Caco-2 (cell line): Measurements from ENCODE around the gene SLC16A2. TPM values are rescaled to one million over a fixed set of nuclear protein-coding genes. Genes with fewer than 3 reads are reported as not detected.

Experiments used
- BruUV-seq: library from RNA; stranded (reverse); fragments of 400-500 nt; replicated peaks from 2 replicates; lab custom pipeline; 2021; lab: Mats Ljungman, UMichigan
- CTCF ChIA-PET: fragments of 300-600 bp; sonication (Branson Sonifier 250); formaldehyde crosslinking; loops from one replicate; lab custom pipeline; 2022; ENCODE audit warnings: antibody characterized with exemption; lab: Charles Lee
- POLR2A ChIA-PET: fragments of 300-600 bp; sonication (Branson Sonifier 250); formaldehyde crosslinking; loops from one replicate; lab custom pipeline; 2022; ENCODE audit warnings: antibody characterized with exemption; lab: Charles Lee
- DNase-seq, 2 experiments: peaks; one replicate each; pipeline versions ENCODE4 v3.0.0 to v3.0.0-alpha.2; 2020 to 2022
- H3K27me3 ChIP-seq: replicated peaks from 2 replicates; pipeline ENCODE4 v1.6.0; 2011; ENCODE audit warnings: low read length; ENCODE audit not compliant: control insufficient read depth, insufficient read depth
- H3K36me3 ChIP-seq: 2 replicates; pipeline ENCODE4 v1.5.1; 2011; ENCODE audit warnings: low read length; ENCODE audit not compliant: control insufficient read depth, insufficient read depth
- H3K4me1 ChIP-seq: fragments of 250-450 bp; sonication (Bioruptor Pico); 2 replicates; pipeline ENCODE4 v1.5.1; 2020; ENCODE audit warnings: mild to moderate bottlenecking
- H3K4me3 ChIP-seq: 2 replicates; pipeline ENCODE4 v1.5.1; 2011; ENCODE audit warnings: low read depth, mild to moderate bottlenecking, control low read depth, low read length
- H3K9me3 ChIP-seq: fragments of 250-450 bp; sonication (Bioruptor Pico); 2 replicates; pipeline ENCODE4 v1.5.1; 2020; ENCODE audit warnings: mild to moderate bottlenecking, moderate library complexity
- H3K27ac Mint-ChIP-seq: one replicate; pipeline ENCODE4 v1.8.0; 2022; ENCODE audit warnings: mixed read lengths; ENCODE audit not compliant: unreplicated experiment
- H3K27me3 Mint-ChIP-seq: one replicate; pipeline ENCODE4 v1.8.0; 2022; ENCODE audit warnings: mixed read lengths; ENCODE audit not compliant: insufficient read depth, unreplicated experiment
- H3K36me3 Mint-ChIP-seq: one replicate; pipeline ENCODE4 v1.8.0; 2022; ENCODE audit warnings: mild to moderate bottlenecking, mixed read lengths; ENCODE audit not compliant: insufficient read depth, unreplicated experiment
- H3K4me1 Mint-ChIP-seq: one replicate; pipeline ENCODE4 v1.8.0; 2022; ENCODE audit warnings: low read depth, mixed read lengths; ENCODE audit not compliant: unreplicated experiment
- H3K4me3 Mint-ChIP-seq: one replicate; pipeline ENCODE4 v1.8.0; 2022; ENCODE audit warnings: mild to moderate bottlenecking, moderate library complexity, mixed read lengths; ENCODE audit not compliant: unreplicated experiment
- H3K9me3 Mint-ChIP-seq: one replicate; pipeline ENCODE4 v1.8.0; 2022; ENCODE audit warnings: mixed read lengths; ENCODE audit not compliant: unreplicated experiment
- CTCF ChIP-seq, 2 experiments: fragments of 200-600 bp in 1 of 2; IDR thresholded peaks; 1 replicate in 1 of 2; 2 replicates in 1 of 2; pipeline versions ENCODE4 v1.5.1 to v1.8.0; 2011 to 2022; ENCODE audit warnings: antibody characterized with exemption in 1 of 2, control low read depth in 1 of 2, inconsistent platforms in 1 of 2, low read depth in 1 of 2, low read length in 1 of 2, mild to moderate bottlenecking in 1 of 2, moderate library complexity in 1 of 2; ENCODE audit not compliant: insufficient read depth in 1 of 2, severe bottlenecking in 1 of 2, unreplicated experiment in 1 of 2
- intact Hi-C: fragments of 100-400 bp; cut with micrococcal nuclease; formaldehyde crosslinking; loops from one replicate; pipeline ENCODE4 v1.10.0; 2022; ENCODE audit not compliant: unreplicated experiment
- total RNA-seq: library from RNA; stranded (reverse); gene quantifications from 2 replicates; pipeline ENCODE4 v1.2.3, GENCODE V29; 2022

The SLC16A2 gene
- total RNA-seq, 1 experiment from 2014 or later: 0.34 TPM

GRCh38 chrX:74449937-74450330, 28.6 kb downstream of the SLC16A2 start:
- Mint-ChIP-seq H3K27ac (no peak overlapping the region), H3K9me3 (no peaks in the 10 kb centered on the region), H3K4me1 (no peaks in the 10 kb centered on the region), H3K4me3 (no peak overlapping the region), H3K36me3 (no peaks in the 10 kb centered on the region), H3K27me3 (no peaks in the 10 kb centered on the region)
- BruUV-seq: no TSS peak
- no peak for TF ChIP-seq CTCF (IDR thresholded peaks at IDR 0.05; ENCODE audit: insufficient read depth in 1 of 2, low read depth in 1 of 2, low read length in 1 of 2, severe bottlenecking in 1 of 2, unreplicated experiment in 1 of 2)
- intact Hi-C loops: no loop called here
- no peak for DNase-seq
- Histone ChIP-seq H3K36me3 (no peaks in the 10 kb centered on the region), H3K4me3 (no peak overlapping the region), H3K9me3 (no peaks in the 10 kb centered on the region), H3K27me3 (no peaks in the 10 kb centered on the region), H3K4me1 (no peaks in the 10 kb centered on the region)
- ChIA-PET CTCF (no interaction called here), POLR2A (no interaction called here)

GRCh38 chrX:74450803-74451449, 29.6 kb downstream of the SLC16A2 start:
- H3K36me3 ChIP-seq: no peaks in the 10 kb centered on the region
- no peak overlapping the region for H3K4me3 ChIP-seq
- no peak for DNase-seq
- intact Hi-C loops: no loop called here
- peaks cover 1% of the 10 kb centered on the region for H3K27me3 Mint-ChIP-seq
- no peak overlapping the region for H3K4me3 Mint-ChIP-seq
- H3K27ac Mint-ChIP-seq: no peak overlapping the region
- H3K9me3 ChIP-seq: no peaks in the 10 kb centered on the region
- no peaks in the 10 kb centered on the region for H3K36me3 Mint-ChIP-seq
- CTCF ChIA-PET: no interaction called here
- H3K27me3 ChIP-seq: no peaks in the 10 kb centered on the region
- H3K9me3 Mint-ChIP-seq: no peaks in the 10 kb centered on the region
- no peak for TF ChIP-seq CTCF (IDR thresholded peaks at IDR 0.05; ENCODE audit: insufficient read depth in 1 of 2, low read depth in 1 of 2, low read length in 1 of 2, severe bottlenecking in 1 of 2, unreplicated experiment in 1 of 2)
- POLR2A ChIA-PET: no interaction called here
- BruUV-seq: no TSS peak
- H3K4me1 ChIP-seq: no peaks in the 10 kb centered on the region
- H3K4me1 Mint-ChIP-seq: no peaks in the 10 kb centered on the region

- Mint-ChIP-seq H3K27me3 (peaks cover 2% of the 10 kb centered on the region), H3K4me3 (no peak overlapping the region), H3K27ac (no peak overlapping the region), H3K36me3 (no peaks in the 10 kb centered on the region), H3K4me1 (no peaks in the 10 kb centered on the region), H3K9me3 (no peaks in the 10 kb centered on the region)
- H3K36me3 ChIP-seq: no peaks in the 10 kb centered on the region
- no peaks in the 10 kb centered on the region for H3K27me3 ChIP-seq
- BruUV-seq: no TSS peak
- no peaks in the 10 kb centered on the region for H3K9me3 ChIP-seq
- no peak for TF ChIP-seq CTCF (IDR thresholded peaks at IDR 0.05; ENCODE audit: insufficient read depth in 1 of 2, low read depth in 1 of 2, low read length in 1 of 2, severe bottlenecking in 1 of 2, unreplicated experiment in 1 of 2)
- no peak for DNase-seq
- ChIA-PET CTCF (no interaction called here), POLR2A (no interaction called here)
- intact Hi-C loops: no loop called here
- no peaks in the 10 kb centered on the region for H3K4me1 ChIP-seq
- H3K4me3 ChIP-seq: no peak overlapping the region
Measured at GRCh38 chrX:74451450-74452198, 30.3 kb downstream of the SLC16A2 start.
